OCI-LY3 (cell line): ENCODE results near the gene ACOX3.

Experiments
- CTCF ChIP-seq: fragments of 200-600, 300-600 bp; sonication (generic); IDR thresholded peaks from 2 replicates; pipeline ENCODE4 v1.5.1; 2014; ENCODE audit warnings: antibody characterized with exemption, low read length, low read depth
- EZH2phosphoT487 ChIP-seq: fragments of 200-600 bp; shearing (Covaris generic); IDR thresholded peaks from 2 replicates; pipeline ENCODE4 v1.6.1; 2018; ENCODE audit warnings: antibody characterized with exemption, mixed run types, low read depth

GRCh38 chr4:8373270-8373972 lies 67.1 kb downstream of the ACOX3 start:
- TF ChIP-seq CTCF, result no peak
- no peak for TF ChIP-seq EZH2phosphoT487
